GM12875 (cell line): ENCODE measurements around the gene LINC01488.

ENCODE experiments used
- H3K4me3 ChIP-seq: one replicate; pipeline ENCODE4 v1.5.1; 2011; ENCODE audit warnings: low read depth, low read length, control low read depth
- CTCF ChIP-seq: IDR thresholded peaks from 2 replicates; pipeline ENCODE4 v1.5.1; 2011; ENCODE audit warnings: low read depth, mild to moderate bottlenecking, control low read depth, inconsistent platforms, low read length, moderate library complexity, borderline replicate concordance; ENCODE audit not compliant: insufficient read depth

LINC01488 gene

GRCh38 chr11:69451289-69451688 is 30.2 kb upstream of the LINC01488 start:
- H3K4me3 ChIP-seq: no peak overlapping the region
- TF ChIP-seq CTCF: no peak

GRCh38 chr11:69452206-69452987 is 29.1 kb upstream of the LINC01488 start:
- no peak overlapping the region for H3K4me3 ChIP-seq
- TF ChIP-seq CTCF: no peak

- no peak for TF ChIP-seq CTCF
- H3K4me3 ChIP-seq: no peak overlapping the region
Measured at GRCh38 chr11:69453151-69453550, 28.3 kb upstream of the LINC01488 start.

- no peak overlapping the region for H3K4me3 ChIP-seq
- no peak for TF ChIP-seq CTCF
Measured at GRCh38 chr11:69454018-69454417, 27.4 kb upstream of the LINC01488 start.

- H3K4me3 ChIP-seq: no peak overlapping the region
- no peak for TF ChIP-seq CTCF
Measured at GRCh38 chr11:69455969-69456368, 25.5 kb upstream of the LINC01488 start.

- no peak for TF ChIP-seq CTCF
- H3K4me3 ChIP-seq: no peak overlapping the region
Measured at GRCh38 chr11:69456712-69457111, 24.8 kb upstream of the LINC01488 start.

- TF ChIP-seq CTCF: no peak
- no peak overlapping the region for H3K4me3 ChIP-seq
Measured at GRCh38 chr11:69459848-69460539, 21.5 kb upstream of the LINC01488 start.
